ENCODE results near the gene SIGLEC7. TPM values are rescaled to one million over a fixed set of nuclear protein-coding genes. Genes with fewer than 3 reads are reported as not detected.

Gene SIGLEC7
- polyA plus RNA-seq, 1 experiment: not detected

DNA sequence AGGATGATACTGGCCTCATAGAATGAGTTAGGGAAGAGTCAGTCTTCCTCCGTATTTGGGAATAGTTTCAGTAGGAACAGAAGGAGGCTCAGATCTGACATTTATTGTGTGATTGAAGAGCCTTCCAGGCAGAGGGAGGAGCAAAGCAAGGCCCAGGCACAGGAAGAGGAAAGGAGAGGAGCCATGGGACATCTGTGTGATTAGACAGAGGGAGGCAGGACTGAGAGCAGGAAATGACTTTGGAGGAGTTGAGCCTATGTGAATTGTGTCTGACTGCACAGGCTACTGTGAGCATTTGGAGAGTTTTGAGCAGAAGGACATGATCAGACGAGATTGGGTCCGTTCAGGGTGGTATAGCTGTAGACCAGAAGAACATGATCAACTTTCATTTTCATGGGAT lies 8.5 kb downstream of the SIGLEC7 start:
- no peaks in the 10 kb centered on the region for H3K27me3 ChIP-seq (ENCODE audit: control insufficient read depth, insufficient read depth, low read length)
- TF ChIP-seq, protein P1, sequence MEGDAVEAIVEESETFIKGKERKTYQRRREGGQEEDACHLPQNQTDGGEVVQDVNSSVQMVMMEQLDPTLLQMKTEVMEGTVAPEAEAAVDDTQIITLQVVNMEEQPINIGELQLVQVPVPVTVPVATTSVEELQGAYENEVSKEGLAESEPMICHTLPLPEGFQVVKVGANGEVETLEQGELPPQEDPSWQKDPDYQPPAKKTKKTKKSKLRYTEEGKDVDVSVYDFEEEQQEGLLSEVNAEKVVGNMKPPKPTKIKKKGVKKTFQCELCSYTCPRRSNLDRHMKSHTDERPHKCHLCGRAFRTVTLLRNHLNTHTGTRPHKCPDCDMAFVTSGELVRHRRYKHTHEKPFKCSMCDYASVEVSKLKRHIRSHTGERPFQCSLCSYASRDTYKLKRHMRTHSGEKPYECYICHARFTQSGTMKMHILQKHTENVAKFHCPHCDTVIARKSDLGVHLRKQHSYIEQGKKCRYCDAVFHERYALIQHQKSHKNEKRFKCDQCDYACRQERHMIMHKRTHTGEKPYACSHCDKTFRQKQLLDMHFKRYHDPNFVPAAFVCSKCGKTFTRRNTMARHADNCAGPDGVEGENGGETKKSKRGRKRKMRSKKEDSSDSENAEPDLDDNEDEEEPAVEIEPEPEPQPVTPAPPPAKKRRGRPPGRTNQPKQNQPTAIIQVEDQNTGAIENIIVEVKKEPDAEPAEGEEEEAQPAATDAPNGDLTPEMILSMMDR (IDR thresholded peaks at IDR 0.05; ENCODE audit: insufficient read depth, low read depth, low read length): no peak
- DNase-seq (ENCODE audit: low read depth): no peak
- POLR2A ChIA-PET: no interaction called here
- no peak overlapping the region for H3K4me3 ChIP-seq (ENCODE audit: low read depth, low read length)
- H3K36me3 ChIP-seq (ENCODE audit: control insufficient read depth, insufficient read depth, low read length): no peaks in the 10 kb centered on the region
- CTCF ChIA-PET: no interaction called here

- Histone ChIP-seq H3K36me3 (ENCODE audit: control insufficient read depth, insufficient read depth, low read length) (no peaks in the 10 kb centered on the region), H3K4me3 (ENCODE audit: low read depth, low read length) (no peak overlapping the region), H3K27me3 (ENCODE audit: control insufficient read depth, insufficient read depth, low read length) (no peaks in the 10 kb centered on the region)
- ChIA-PET POLR2A (no interaction called here), CTCF (interaction anchor here (1.3 to 3.0 kb wide), 2 partner anchors 12 to 22 kb away, joined by 4 to 10 read pairs; no protein-coding TSS in a partner anchor)
- TF ChIP-seq, protein P1 (IDR thresholded peaks at IDR 0.05; ENCODE audit: insufficient read depth, low read depth, low read length): no peak
- no peak for DNase-seq (ENCODE audit: low read depth)
Measured at GRCh38 chr19:51156710-51157109, 14.6 kb downstream of the SIGLEC7 start.

GRCh38 chr19:51157265-51157664 lies 15.2 kb downstream of the SIGLEC7 start:
- Histone ChIP-seq H3K4me3 (ENCODE audit: low read depth, low read length) (no peak overlapping the region), H3K36me3 (ENCODE audit: control insufficient read depth, insufficient read depth, low read length) (no peaks in the 10 kb centered on the region), H3K27me3 (ENCODE audit: control insufficient read depth, insufficient read depth, low read length) (no peaks in the 10 kb centered on the region)
- no peak for DNase-seq (ENCODE audit: low read depth)
- ChIA-PET CTCF (interaction anchor here (3.0 kb wide), 1 partner anchor 11 kb away, joined by 10 read pairs; no protein-coding TSS in a partner anchor), POLR2A (no interaction called here)
- TF ChIP-seq, protein P1 (IDR thresholded peaks at IDR 0.05; ENCODE audit: insufficient read depth, low read depth, low read length): no peak

GRCh38 chr19:51158474-51159129 lies 16.5 kb downstream of the SIGLEC7 start:
- TF ChIP-seq, protein P1 (IDR thresholded peaks at IDR 0.05; ENCODE audit: insufficient read depth, low read depth, low read length): peak; percentile 54
- H3K36me3 ChIP-seq (ENCODE audit: control insufficient read depth, insufficient read depth, low read length): no peaks in the 10 kb centered on the region
- no peak overlapping the region for H3K4me3 ChIP-seq (ENCODE audit: low read depth, low read length)
- DNase-seq (ENCODE audit: low read depth): no peak
- POLR2A ChIA-PET: no interaction called here
- CTCF ChIA-PET: interaction anchor here (0.6 to 3.0 kb wide), 4 partner anchors 9 to 77 kb away, joined by 3 to 10 read pairs (median 4); no protein-coding TSS in a partner anchor
- no peaks in the 10 kb centered on the region for H3K27me3 ChIP-seq (ENCODE audit: control insufficient read depth, insufficient read depth, low read length)

DNA sequence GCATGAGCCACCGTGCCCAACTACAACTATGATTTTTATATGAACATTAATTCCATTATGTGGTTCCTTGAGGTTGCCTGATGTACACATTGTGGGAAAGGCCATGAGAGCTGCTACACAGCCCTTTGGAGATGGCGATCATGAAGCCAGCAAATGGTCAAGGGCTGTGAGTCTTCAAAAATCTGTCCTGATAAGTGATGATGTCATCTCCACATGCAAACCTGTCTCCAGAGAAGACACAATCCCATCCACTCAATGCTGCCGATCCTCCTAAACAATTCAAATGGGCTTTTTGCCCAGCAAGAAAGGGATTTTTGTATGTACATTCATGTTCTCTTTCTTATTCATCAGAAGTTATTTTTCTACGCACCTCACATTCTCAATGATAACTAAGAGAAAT lies 17.6 kb downstream of the SIGLEC7 start:
- CTCF ChIA-PET: interaction anchor here (1.5 kb wide), 1 partner anchor 9 kb away, joined by 4 read pairs; no protein-coding TSS in a partner anchor
- Histone ChIP-seq H3K27me3 (ENCODE audit: control insufficient read depth, insufficient read depth, low read length) (no peaks in the 10 kb centered on the region), H3K4me3 (ENCODE audit: low read depth, low read length) (no peak overlapping the region), H3K36me3 (ENCODE audit: control insufficient read depth, insufficient read depth, low read length) (no peaks in the 10 kb centered on the region)
- DNase-seq (ENCODE audit: low read depth): no peak
- TF ChIP-seq, protein P1 (IDR thresholded peaks at IDR 0.05; ENCODE audit: insufficient read depth, low read depth, low read length): no peak
- POLR2A ChIA-PET: no interaction called here
